ENCODE results near the gene KDM2B.
A peak's percentile ranks its signal among the peaks of the same experiment; 100 is the strongest.

The KDM2B gene

DNA sequence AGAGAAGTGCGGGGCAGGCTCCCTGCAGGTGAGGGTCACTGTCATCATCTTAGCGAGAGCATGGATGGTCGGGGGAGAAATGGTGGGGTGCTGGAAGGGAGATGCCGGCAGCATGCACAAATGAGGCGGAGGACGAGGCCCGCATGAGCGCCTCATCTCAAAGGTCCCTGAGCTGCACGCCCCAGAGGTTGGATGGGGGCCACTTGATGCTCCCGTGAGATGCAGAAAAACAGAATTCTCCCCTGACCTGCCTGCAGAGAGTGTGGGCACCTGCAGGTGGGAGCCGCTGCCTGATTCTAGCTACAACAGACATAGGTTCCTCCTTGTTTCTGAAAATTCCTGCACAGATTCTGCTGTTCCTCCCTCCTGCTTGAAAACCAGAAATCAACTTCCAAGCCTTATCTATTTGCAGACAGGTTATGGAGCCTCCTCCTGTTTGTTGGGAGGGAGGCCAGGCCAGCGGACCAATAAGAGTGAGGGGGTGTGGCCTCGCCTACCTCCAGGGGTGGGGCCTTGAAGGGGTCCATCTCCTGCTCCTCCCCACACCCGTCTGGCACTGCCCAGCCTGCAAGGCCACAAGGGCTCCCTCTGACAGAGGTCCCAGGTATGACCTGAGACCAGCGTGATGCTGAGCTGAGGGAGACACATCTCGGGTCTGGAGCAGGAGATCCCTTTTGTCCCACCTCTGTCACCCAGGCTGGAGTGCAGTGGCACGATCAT, 67.2 kb downstream of the KDM2B start:
- H3K36me3 ChIP-seq = peaks cover 3 to 81% (median 48%) of the 10 kb centered on the region in 11 experiments; a peak in 18 of 22 replicates
- peaks cover 0 to 37% (median 0%) of the 10 kb centered on the region in 11 experiments; a peak in 4 of 22 replicates for H4K20me1 ChIP-seq
- TF ChIP-seq Cebpa-rat (IDR thresholded peaks at IDR 0.05) = no peak
- peak overlapping the region; percentile 21 to 88 (median 73) for H3K4me2 ChIP-seq
- peak overlapping the region in 4 of 10 experiments; percentile 3 to 46 (median 24); a peak in 6 of 20 replicates for H3K4me3 ChIP-seq
- peaks cover 7 to 41% (median 30%) of the 10 kb centered on the region in 10 experiments; a peak in 19 of 20 replicates for H3K4me1 ChIP-seq
- H3K9me3 ChIP-seq (replicated peaks in 1 of 11) = no peaks in the 10 kb centered on the region
- peak overlapping the region in 8 of 11 experiments; percentile 0 to 52 (median 11); a peak in 8 of 22 replicates for H3K9ac ChIP-seq
- H3K27me3 ChIP-seq = no peaks in the 10 kb centered on the region
- peak overlapping the region in 7 of 11 experiments; percentile 36 to 67 (median 54); a peak in 12 of 22 replicates for H3K27ac ChIP-seq

- Histone ChIP-seq H3K36me3 (peaks cover 0 to 81% (median 55%) of the 10 kb centered on the region in 11 experiments; a peak in 19 of 22 replicates), H4K20me1 (peaks cover 0 to 40% (median 0%) of the 10 kb centered on the region in 11 experiments; a peak in 4 of 22 replicates), H3K4me3 (no peak overlapping the region), H3K9ac (peak overlapping the region in 1 of 11 experiments; percentile 27; a peak in 1 of 22 replicates), H3K27ac (no peak overlapping the region), H3K4me2 (peak overlapping the region in 3 of 11 experiments; percentile 35 to 41 (median 37); a peak in 5 of 22 replicates), H3K4me1 (peaks cover 7 to 51% (median 30%) of the 10 kb centered on the region in 10 experiments; a peak in 19 of 20 replicates), H3K27me3 (no peaks in the 10 kb centered on the region), H3K9me3 (replicated peaks in 1 of 11) (no peaks in the 10 kb centered on the region)
- no peak for TF ChIP-seq Cebpa-rat (IDR thresholded peaks at IDR 0.05)
Measured at GRCh38 chr12:121512561-121512960, 68.3 kb downstream of the KDM2B start.

- H3K36me3 ChIP-seq = peaks cover 0 to 81% (median 56%) of the 10 kb centered on the region in 11 experiments; a peak in 19 of 22 replicates
Measured at GRCh38 chr12:121511916-121512315, 68.9 kb downstream of the KDM2B start.

GRCh38 chr12:121509339-121509738, 71.5 kb downstream of the KDM2B start:
- Histone ChIP-seq H3K4me2 (no peak overlapping the region), H3K9me3 (replicated peaks in 1 of 11) (no peaks in the 10 kb centered on the region), H3K4me3 (no peak overlapping the region), H3K36me3 (peaks cover 0 to 89% (median 54%) of the 10 kb centered on the region in 11 experiments; a peak in 19 of 22 replicates), H4K20me1 (peaks cover 0 to 64% (median 0%) of the 10 kb centered on the region in 11 experiments; a peak in 4 of 22 replicates), H3K4me1 (peaks cover 5 to 66% (median 38%) of the 10 kb centered on the region in 10 experiments; a peak in 19 of 20 replicates), H3K9ac (no peak overlapping the region), H3K27ac (no peak overlapping the region), H3K27me3 (no peaks in the 10 kb centered on the region)
- TF ChIP-seq Cebpa-rat (IDR thresholded peaks at IDR 0.05) = no peak

More at GRCh38 chr12:121511916-121512315, 68.9 kb downstream of the KDM2B start:
- peaks cover 7 to 57% (median 32%) of the 10 kb centered on the region in 10 experiments; a peak in 19 of 20 replicates for H3K4me1 ChIP-seq
- peak overlapping the region in 5 of 11 experiments; percentile 15 to 41 (median 35); a peak in 9 of 22 replicates for H3K4me2 ChIP-seq
- no peak for TF ChIP-seq Cebpa-rat (IDR thresholded peaks at IDR 0.05)
- no peak overlapping the region for H3K27ac ChIP-seq
- no peaks in the 10 kb centered on the region for H3K27me3 ChIP-seq
- no peak overlapping the region for H3K4me3 ChIP-seq
- peak overlapping the region in 4 of 11 experiments; percentile 23 to 47 (median 30); a peak in 3 of 22 replicates for H3K9ac ChIP-seq
- H3K9me3 ChIP-seq (replicated peaks in 1 of 11) = no peaks in the 10 kb centered on the region
- peaks cover 0 to 44% (median 0%) of the 10 kb centered on the region in 11 experiments; a peak in 4 of 22 replicates for H4K20me1 ChIP-seq

GRCh38 chr12:121508533-121508932, 72.3 kb downstream of the KDM2B start:
- Histone ChIP-seq H3K36me3 (peaks cover 0 to 96% (median 58%) of the 10 kb centered on the region in 11 experiments; a peak in 21 of 22 replicates), H3K4me1 (peaks cover 0 to 58% (median 30%) of the 10 kb centered on the region in 10 experiments; a peak in 16 of 20 replicates)

GRCh38 chr12:121507984-121508383, 72.8 kb downstream of the KDM2B start:
- no peak for TF ChIP-seq Cebpa-rat (IDR thresholded peaks at IDR 0.05)
- H3K4me1 ChIP-seq = peaks cover 0 to 52% (median 26%) of the 10 kb centered on the region in 10 experiments; a peak in 13 of 20 replicates
- no peaks in the 10 kb centered on the region for H3K27me3 ChIP-seq
- peak overlapping the region in 3 of 11 experiments; percentile 6 to 24 (median 10); a peak in 3 of 22 replicates for H3K4me2 ChIP-seq
- no peak overlapping the region for H3K27ac ChIP-seq
- no peak overlapping the region for H3K9ac ChIP-seq
- peaks cover 0 to 96% (median 63%) of the 10 kb centered on the region in 11 experiments; a peak in 21 of 22 replicates for H3K36me3 ChIP-seq
- no peak overlapping the region for H3K4me3 ChIP-seq
- H3K9me3 ChIP-seq (replicated peaks in 1 of 11) = no peaks in the 10 kb centered on the region
- peaks cover 0 to 62% (median 0%) of the 10 kb centered on the region in 11 experiments; a peak in 4 of 22 replicates for H4K20me1 ChIP-seq

More at GRCh38 chr12:121508533-121508932, 72.3 kb downstream of the KDM2B start:
- Histone ChIP-seq H3K27ac (no peak overlapping the region), H3K4me2 (peak overlapping the region in 4 of 11 experiments; percentile 6 to 45 (median 22); a peak in 6 of 22 replicates), H3K9me3 (replicated peaks in 1 of 11) (no peaks in the 10 kb centered on the region), H3K9ac (0 out of 22 replicates have a peak overlapping the region, but pooled peaks of 1 of the 11 experiments have one; percentile 26), H3K27me3 (no peaks in the 10 kb centered on the region), H4K20me1 (peaks cover 0 to 64% (median 0%) of the 10 kb centered on the region in 11 experiments; a peak in 4 of 22 replicates), H3K4me3 (no peak overlapping the region)
- TF ChIP-seq Cebpa-rat (IDR thresholded peaks at IDR 0.05) = no peak

- no peak overlapping the region for H3K4me3 ChIP-seq
- H3K4me2 ChIP-seq = peak overlapping the region in 4 of 11 experiments; percentile 6 to 10 (median 8); a peak in 4 of 22 replicates
- H3K4me1 ChIP-seq = peaks cover 0 to 45% (median 19%) of the 10 kb centered on the region in 10 experiments; a peak in 13 of 20 replicates
- no peak for TF ChIP-seq Cebpa-rat (IDR thresholded peaks at IDR 0.05)
- H3K9ac ChIP-seq = no peak overlapping the region
- H3K27me3 ChIP-seq = no peaks in the 10 kb centered on the region
- H4K20me1 ChIP-seq = peaks cover 0 to 60% (median 0%) of the 10 kb centered on the region in 11 experiments; a peak in 4 of 22 replicates
- H3K27ac ChIP-seq = no peak overlapping the region
- peaks cover 0 to 96% (median 60%) of the 10 kb centered on the region in 11 experiments; a peak in 20 of 22 replicates for H3K36me3 ChIP-seq
- no peaks in the 10 kb centered on the region for H3K9me3 ChIP-seq (replicated peaks in 1 of 11)
Measured at GRCh38 chr12:121507245-121507644, 73.6 kb downstream of the KDM2B start.

- Histone ChIP-seq H4K20me1 (peaks cover 0 to 69% (median 0%) of the 10 kb centered on the region in 11 experiments; a peak in 3 of 22 replicates), H3K4me2 (peak overlapping the region in 3 of 11 experiments; percentile 3 to 12 (median 9); a peak in 2 of 22 replicates)
Measured at GRCh38 chr12:121505513-121505912, 75.3 kb downstream of the KDM2B start.

More at GRCh38 chr12:121505513-121505912, 75.3 kb downstream of the KDM2B start:
- H3K27me3 ChIP-seq = no peaks in the 10 kb centered on the region
- H3K4me3 ChIP-seq = no peak overlapping the region
- H3K27ac ChIP-seq = no peak overlapping the region
- H3K36me3 ChIP-seq = peaks cover 0 to 94% (median 49%) of the 10 kb centered on the region in 11 experiments; a peak in 20 of 22 replicates
- no peaks in the 10 kb centered on the region for H3K9me3 ChIP-seq (replicated peaks in 1 of 11)
- H3K4me1 ChIP-seq = peaks cover 0 to 39% (median 10%) of the 10 kb centered on the region in 10 experiments; a peak in 14 of 20 replicates
- no peak for TF ChIP-seq Cebpa-rat (IDR thresholded peaks at IDR 0.05)
- peak overlapping the region in 4 of 11 experiments; percentile 1 to 48 (median 24); a peak in 2 of 22 replicates for H3K9ac ChIP-seq
